Diencephalon (tissue), 1 donor: Measurements from ENCODE around the gene RTN4R. TPM values are rescaled to one million over a fixed set of nuclear protein-coding genes. Genes with fewer than 3 reads are reported as not detected.

Source experiments
- small RNA-seq: library from RNA; depleted of rRNA; stranded (forward); fragments of <200 nt; gene quantifications from one replicate; pipeline ENCODE3, GENCODE V24; 2014
- total RNA-seq: library from RNA; depleted of rRNA; stranded (reverse); fragments of >200 nt; gene quantifications from one replicate; pipeline ENCODE4 v1.2.3, GENCODE V29; 2014

Gene RTN4R
- 12.5 TPM for total RNA-seq

DNA sequence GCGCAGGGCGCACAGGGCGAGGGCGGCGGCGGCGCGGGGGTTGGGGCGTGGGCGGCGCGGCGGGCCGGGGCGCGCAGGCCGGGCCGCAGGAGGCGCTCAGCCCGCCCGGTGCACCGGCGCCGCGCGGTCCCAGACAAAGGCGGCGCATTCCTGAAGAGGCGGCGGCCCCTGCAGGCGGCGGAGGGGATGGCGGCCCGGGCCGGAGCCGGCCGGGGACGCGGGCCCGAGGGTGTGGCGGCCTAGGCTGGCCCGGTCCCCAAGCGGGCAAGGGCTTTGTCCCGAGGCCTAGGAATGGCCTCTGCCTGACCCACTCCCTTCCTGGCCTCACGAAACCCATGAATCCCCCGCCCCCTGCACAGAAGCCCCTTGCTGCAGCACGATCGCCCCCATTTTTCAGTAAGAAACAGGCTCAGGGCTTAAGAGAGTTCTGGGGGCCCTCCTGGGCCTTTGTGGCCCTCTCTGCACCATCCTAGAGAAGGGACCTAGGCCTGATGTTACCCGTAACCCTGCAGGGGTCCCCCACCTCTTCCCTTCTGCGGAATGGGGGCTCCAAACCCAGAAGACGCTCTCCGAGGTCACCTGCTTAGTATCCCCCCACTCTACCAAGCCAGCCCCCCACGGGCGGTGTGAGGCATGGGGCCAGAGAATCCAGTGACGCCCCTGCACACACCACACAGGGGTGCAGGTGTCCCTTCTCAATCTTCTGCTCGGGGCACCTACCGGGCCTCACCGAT is at the start of gene RTN4R:
Gene RTN4R, minus strand, starts transcription at position 40 of the 734 bp plus-strand sequence. CDS start 226 bp downstream, outside the sequence.

Small RNA genes within 50 kb of the gene (small RNA-seq; reads per million reads assigned to genes)
- gene MIR1286 = 0.21 reads per million

Other genes starting within 250 kb of the RTN4R start
- gene TANGO2, start 247.2 kb downstream of the RTN4R start, total RNA-seq = 12.5 TPM
- gene DGCR8, start 188.1 kb downstream of the RTN4R start, total RNA-seq = 31.6 TPM
- gene RANBP1, start 152.2 kb downstream of the RTN4R start, total RNA-seq = 144 TPM
- gene TRMT2A, start 151.1 kb downstream of the RTN4R start, total RNA-seq = 29.3 TPM
- 5.5 TPM for gene ZDHHC8, start 136.5 kb downstream of the RTN4R start, total RNA-seq
- gene CCDC188, start 117.3 kb downstream of the RTN4R start, total RNA-seq = 1.2 TPM
- 42.2 TPM for gene DGCR6L, start 51.7 kb upstream of the RTN4R start, total RNA-seq
- 26.1 TPM for gene ZNF74, start 125.8 kb upstream of the RTN4R start, total RNA-seq
- gene SCARF2, start 169.5 kb upstream of the RTN4R start, total RNA-seq = 3.5 TPM
- gene KLHL22, start 227.5 kb upstream of the RTN4R start, total RNA-seq = 58.8 TPM
- gene MED15, start 239.3 kb upstream of the RTN4R start, total RNA-seq = 17.3 TPM